H1 (cell line): ENCODE results near the gene CHRNA5. TPM values are rescaled to one million over a fixed set of nuclear protein-coding genes. Genes with fewer than 3 reads are reported as not detected.

Source experiments
- CTCF ChIA-PET: fragments of 300-600 bp; sonication (Branson Sonifier 250); formaldehyde crosslinking; loops from one replicate; lab custom pipeline; 2021; ENCODE audit not compliant: partially characterized antibody; lab: Charles Lee
- POLR2A ChIA-PET: fragments of 300-600 bp; sonication (Branson Sonifier 250); formaldehyde crosslinking; loops from one replicate; lab custom pipeline; 2021; ENCODE audit warnings: inconsistent platforms; ENCODE audit not compliant: partially characterized antibody; lab: Charles Lee
- DNase-seq, 2 experiments: peaks; one replicate each; pipeline versions ENCODE4 v3.0.0 to v3.0.0-alpha.2; 2010 to 2022; ENCODE audit warnings: low spot score in 2 of 2, low read depth in 1 of 2, mixed read lengths in 1 of 2
- FAIRE-seq: peaks from 2 replicates; lab custom pipeline; 2011; peaks lifted over from hg19 to GRCh38; lab: Jason Lieb, UNC
- H2AFZ ChIP-seq: 2 replicates; pipeline ENCODE4 v1.8.1; 2012; ENCODE audit warnings: low read length, inconsistent platforms
- H2AK5ac ChIP-seq: 2 replicates; pipeline ENCODE4 v1.6.1; 2013; ENCODE audit warnings: low read depth, low read length
- H2BK120ac ChIP-seq: replicated peaks from 2 replicates; pipeline ENCODE3; 2013; ENCODE audit warnings: low read depth, low read length, inconsistent platforms
- H2BK12ac ChIP-seq: 2 replicates; pipeline ENCODE4 v1.6.1; 2013; ENCODE audit warnings: low read depth, low read length
- H2BK15ac ChIP-seq: 2 replicates; pipeline ENCODE4 v1.6.1; 2013; ENCODE audit warnings: low read length
- H2BK20ac ChIP-seq: 2 replicates; pipeline ENCODE4 v1.6.1; 2013; ENCODE audit warnings: low read length
- H2BK5ac ChIP-seq: 2 replicates; pipeline ENCODE4 v1.6.1; 2013; ENCODE audit warnings: low read depth, low read length
- H3K14ac ChIP-seq: 2 replicates; pipeline ENCODE4 v1.6.1; 2013; ENCODE audit warnings: inconsistent platforms; ENCODE audit not compliant: insufficient read length
- H3K18ac ChIP-seq: 2 replicates; pipeline ENCODE4 v1.6.1; 2013; ENCODE audit warnings: low read length; ENCODE audit errors: extremely low read depth
- H3K23ac ChIP-seq: 2 replicates; pipeline ENCODE4 v1.6.1; 2013; ENCODE audit warnings: inconsistent platforms; ENCODE audit not compliant: insufficient read length
- H3K23me2 ChIP-seq: 2 replicates; pipeline ENCODE4 v1.6.1; 2013; ENCODE audit warnings: low read depth, low read length
- H3K27ac ChIP-seq: 2 replicates; pipeline ENCODE4 v1.6.1; 2011; ENCODE audit warnings: low read depth, low read length, inconsistent platforms
- H3K27me3 ChIP-seq, 4 experiments: replicated peaks in 1 of 4; 1 replicate in 1 of 4; 2 replicates in 3 of 4; pipeline versions ENCODE4 v1.6.1 to v1.8.1; 2011 to 2013; ENCODE audit warnings: low read length in 3 of 4, mild to moderate bottlenecking in 3 of 4, inconsistent platforms in 2 of 4, mixed read lengths in 2 of 4, moderate library complexity in 1 of 4; ENCODE audit not compliant: control insufficient read depth in 3 of 4, insufficient read depth in 3 of 4; ENCODE audit errors: extremely low read depth in 1 of 4
- H3K36me3 ChIP-seq, 4 experiments: 2 replicates each; pipeline versions ENCODE4 v1.6.1 to v1.8.1; 2011 to 2013; ENCODE audit warnings: mild to moderate bottlenecking in 4 of 4, low read length in 3 of 4, moderate library complexity in 2 of 4, control low read depth in 1 of 4, inconsistent platforms in 1 of 4; ENCODE audit not compliant: insufficient read depth in 4 of 4, control insufficient read depth in 2 of 4
- H3K4ac ChIP-seq: replicated peaks from 2 replicates; pipeline ENCODE3; 2013; ENCODE audit warnings: low read length, low read depth, mixed read lengths, inconsistent platforms; ENCODE audit not compliant: insufficient read length
- H3K4me1 ChIP-seq, 4 experiments: replicated peaks in 1 of 4; 1 replicate in 1 of 4; 2 replicates in 3 of 4; pipeline versions ENCODE4 v1.6.1 to v1.8.1; 2011 to 2013; ENCODE audit warnings: low read length in 3 of 4, inconsistent platforms in 2 of 4, mixed read lengths in 1 of 4; ENCODE audit not compliant: insufficient read depth in 4 of 4, control insufficient read depth in 3 of 4
- H3K4me2 ChIP-seq, 2 experiments: 2 replicates each; pipeline versions ENCODE4 v1.6.1 to v1.8.1; 2011 to 2013; ENCODE audit warnings: low read depth in 2 of 2, low read length in 2 of 2, control low read depth in 1 of 2, inconsistent platforms in 1 of 2, mild to moderate bottlenecking in 1 of 2; ENCODE audit not compliant: insufficient read depth in 1 of 2
- H3K4me3 ChIP-seq, 4 experiments: fragments of 200-600, 300-600 bp in 1 of 4; sonication (generic), shearing (Covaris generic), sonication (Bioruptor Twin) in 1 of 4; 2 replicates each; pipeline versions ENCODE4 v1.5.1 to v1.8.1; 2011 to 2016; ENCODE audit warnings: low read length in 4 of 4, low read depth in 3 of 4, control low read depth in 2 of 4, inconsistent platforms in 2 of 4, mild to moderate bottlenecking in 2 of 4, mixed read lengths in 1 of 4, moderate library complexity in 1 of 4; ENCODE audit not compliant: insufficient read depth in 2 of 4; ENCODE audit errors: extremely low read depth in 1 of 4
- H3K56ac ChIP-seq: replicated peaks from 2 replicates; pipeline ENCODE3; 2013; ENCODE audit warnings: low read depth, mild to moderate bottlenecking, mixed read lengths, low read length, inconsistent platforms; ENCODE audit not compliant: insufficient read length
- H3K79me1 ChIP-seq: 2 replicates; pipeline ENCODE4 v1.6.1; 2013; ENCODE audit warnings: low read depth, low read length, control low read depth
- H3K79me2 ChIP-seq, 2 experiments: 2 replicates each; pipeline versions ENCODE4 v1.6.1 to v1.8.1; 2012 to 2013; ENCODE audit warnings: low read length in 2 of 2, mild to moderate bottlenecking in 2 of 2, inconsistent platforms in 1 of 2; ENCODE audit not compliant: insufficient read depth in 2 of 2, control insufficient read depth in 1 of 2
- H3K9ac ChIP-seq, 4 experiments: replicated peaks in 1 of 4; 1 replicate in 1 of 4; 2 replicates in 3 of 4; pipeline versions ENCODE4 v1.6.1 to v1.8.1; 2011 to 2013; ENCODE audit warnings: low read depth in 3 of 4, low read length in 3 of 4, control low read depth in 2 of 4, mild to moderate bottlenecking in 2 of 4, moderate library complexity in 2 of 4, inconsistent platforms in 1 of 4; ENCODE audit errors: extremely low read depth in 1 of 4
- H3K9me3 ChIP-seq, 2 experiments: 2 replicates each; pipeline versions ENCODE4 v1.6.1 to v1.8.1; 2012 to 2013; ENCODE audit warnings: mild to moderate bottlenecking in 2 of 2, moderate library complexity in 2 of 2, control low read depth in 1 of 2, inconsistent platforms in 1 of 2, low read depth in 1 of 2, low read length in 1 of 2, mixed read lengths in 1 of 2; ENCODE audit not compliant: insufficient read depth in 2 of 2
- H4K20me1 ChIP-seq, 2 experiments: replicated peaks in 1 of 2; 2 replicates each; pipeline versions ENCODE3 to v1.8.1; 2011 to 2013; ENCODE audit warnings: inconsistent platforms in 2 of 2, low read length in 2 of 2, mild to moderate bottlenecking in 1 of 2; ENCODE audit not compliant: insufficient read depth in 2 of 2, control insufficient read depth in 1 of 2
- H4K5ac ChIP-seq: 2 replicates; pipeline ENCODE4 v1.6.1; 2013; ENCODE audit warnings: low read length, low read depth, mixed read lengths, inconsistent platforms; ENCODE audit not compliant: insufficient read length
- H4K8ac ChIP-seq: 2 replicates; pipeline ENCODE4 v1.8.0; 2013; ENCODE audit warnings: mild to moderate bottlenecking, moderate library complexity, low read length, inconsistent platforms; ENCODE audit not compliant: insufficient read depth; ENCODE audit errors: extremely low read depth
- H4K91ac ChIP-seq: replicated peaks from 2 replicates; pipeline ENCODE3; 2013; ENCODE audit warnings: low read length, mixed read lengths, inconsistent platforms; ENCODE audit not compliant: insufficient read length
- NRF1 ChIP-seq: IDR thresholded peaks from 2 replicates; pipeline ENCODE4 v1.6.1; 2011; ENCODE audit warnings: mild to moderate bottlenecking, low read depth, low read length, improper control_type of control experiment
- WGBS, 2 experiments: shearing (Covaris generic) in 1 of 2; methylation state at CpG; one replicate each; pipeline versions ENCODE4 v1.1.6 to v1.1.7; 2013 to 2015; ENCODE audit warnings: low lambda C conversion rate in 2 of 2, mixed read lengths in 2 of 2, inconsistent platforms in 1 of 2, low coverage in 1 of 2, missing lambda C conversion rate in 1 of 2; ENCODE audit not compliant: insufficient replicate concordance in 2 of 2, insufficient coverage in 1 of 2, insufficient read length in 1 of 2; ENCODE audit errors: extremely low coverage in 1 of 2, missing lambda C conversion rate in 1 of 2; 5-methylcytosine and 5-hydroxymethylcytosine counted together
- polyA plus RNA-seq, 7 experiments: library from polyadenylated mRNA; depleted of rRNA in 3 of 7; stranded (reverse) in 5 of 7; unstranded in 2 of 7; fragments of >200 nt in 5 of 7; fragments of 200-250 nt in 2 of 7; gene quantifications; 1 replicate in 5 of 7; 2 replicates in 1 of 7; 4 replicates in 1 of 7; pipeline versions ENCODE4 v1.2.1 to v1.2.3, GENCODE V29; 2011 to 2013; ENCODE audit warnings: missing spikeins in 2 of 7, mixed read lengths in 2 of 7
- total RNA-seq: library from RNA; stranded (reverse); fragmentation: NEBNext Ultra II Directional; extraction: Animal tissue kit (Norgen Biotek cat#: 25700); gene quantifications from 2 replicates; pipeline ENCODE4 v1.2.1, GENCODE V29; 2021

The CHRNA5 gene
- total and polyA plus RNA-seq, 2 of the 8 experiments (the other 6 are each of a cell fraction or from before 2014, with no cell fraction given), result 13.5 to 31.4 TPM

GRCh38 chr15:78617076-78617475 is 51.8 kb downstream of the CHRNA5 start:
- Histone ChIP-seq H2BK15ac (no peak overlapping the region), H3K79me1 (no peaks in the 10 kb centered on the region), H2BK120ac (no peak overlapping the region), H4K20me1 (no peaks in the 10 kb centered on the region), H3K23me2 (peaks cover 14% of the 10 kb centered on the region; the same call in 1 of the 2 replicates), H3K27ac (no peak overlapping the region), H3K4me2 (no peak overlapping the region), H3K18ac (no peak overlapping the region), H4K91ac (no peak overlapping the region), H3K4me3 (no peak overlapping the region), H3K4ac (no peak overlapping the region), H2BK12ac (no peak overlapping the region), H3K79me2 (no peaks in the 10 kb centered on the region), H2AFZ (no peak overlapping the region), H3K9ac (no peak overlapping the region), H2BK20ac (no peak overlapping the region), H4K8ac (no peak overlapping the region), H4K5ac (no peak overlapping the region), H3K23ac (no peak overlapping the region), H3K27me3 (peaks cover 4 to 35% (median 33%) of the 10 kb centered on the region in 4 experiments), H3K4me1 (peaks cover 0 to 10% (median 2%) of the 10 kb centered on the region in 4 experiments; a peak in 6 of 7 replicates), H2BK5ac (no peak overlapping the region), H3K56ac (no peak overlapping the region), H2AK5ac (no peak overlapping the region), H3K9me3 (no peaks in the 10 kb centered on the region), H3K36me3 (no peaks in the 10 kb centered on the region), H3K14ac (no peak overlapping the region)
- FAIRE-seq (no peak), DNase-seq (peak in 1 of 2 experiments; percentile 29)
- CTCF ChIA-PET, result interaction anchor here (1.1 to 7.6 kb wide), 2 partner anchors 21 to 91 kb away, joined by 5 to 81 read pairs; no protein-coding TSS in a partner anchor
- POLR2A ChIA-PET, result no interaction called here
- WGBS, 2 experiments, result 76% methylated on average over 7 of the region's 7 CpGs; no CpG with 5 or more reads in 1 of the 2 experiments
- TF ChIP-seq NRF1, result no peak
